Measurements from ENCODE around the gene DAGLA. TPM values are rescaled to one million over a fixed set of nuclear protein-coding genes. Genes with fewer than 3 reads are reported as not detected.
A peak's percentile ranks its signal among the peaks of the same experiment; 100 is the strongest.

Gene DAGLA
- total RNA-seq, 1 donor from 2014 or later, result 1.1 TPM

DNA sequence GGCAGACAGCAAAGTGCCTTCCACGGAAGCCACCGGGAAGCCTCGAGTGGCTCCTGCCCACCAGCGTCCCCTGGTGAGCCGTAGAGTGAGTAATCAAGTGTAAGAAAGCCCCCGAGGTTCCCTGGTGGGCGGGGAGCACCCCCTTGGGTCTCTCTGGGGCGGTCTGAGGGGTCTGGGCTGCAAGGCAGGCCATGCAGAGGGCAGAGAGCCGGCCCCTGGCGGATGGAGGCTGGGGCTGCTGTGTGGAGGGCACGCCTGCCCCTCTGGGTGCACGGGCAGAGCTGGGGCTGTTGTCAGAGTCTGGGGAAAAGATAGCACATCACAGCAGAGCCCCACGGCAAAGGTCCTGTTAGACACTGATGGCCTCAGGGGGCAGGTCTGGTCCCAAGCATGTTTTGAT, 46.6 kb downstream of the DAGLA start:
- no peak overlapping the region for H3K4me3 Mint-ChIP-seq
- H3K27me3 ChIP-seq, result no peaks in the 10 kb centered on the region
- peaks cover 5% of the 10 kb centered on the region for H3K4me1 Mint-ChIP-seq
- no peaks in the 10 kb centered on the region for H4K20me1 ChIP-seq (ENCODE audit: low read depth)
- H3K4me2 ChIP-seq, result no peak overlapping the region
- H2AFZ ChIP-seq (replicated peaks), result no peak overlapping the region
- H3K36me3 Mint-ChIP-seq, result peaks cover 5% of the 10 kb centered on the region
- H3K9me3 ChIP-seq (ENCODE audit: low read depth), result no peaks in the 10 kb centered on the region
- peaks cover 4% of the 10 kb centered on the region for H3K27me3 Mint-ChIP-seq (ENCODE audit: insufficient read depth, low read depth)
- H3F3A ChIP-seq (ENCODE audit: low read depth), result no peaks in the 10 kb centered on the region
- no peaks in the 10 kb centered on the region for H3K79me2 ChIP-seq (ENCODE audit: low read depth)
- no peak for DNase-seq (ENCODE audit: low spot score)
- H3K9ac ChIP-seq, result no peak overlapping the region
- H3K36me3 ChIP-seq, result no peaks in the 10 kb centered on the region
- H3K4me3 ChIP-seq, result no peak overlapping the region
- TF ChIP-seq, protein P1, sequence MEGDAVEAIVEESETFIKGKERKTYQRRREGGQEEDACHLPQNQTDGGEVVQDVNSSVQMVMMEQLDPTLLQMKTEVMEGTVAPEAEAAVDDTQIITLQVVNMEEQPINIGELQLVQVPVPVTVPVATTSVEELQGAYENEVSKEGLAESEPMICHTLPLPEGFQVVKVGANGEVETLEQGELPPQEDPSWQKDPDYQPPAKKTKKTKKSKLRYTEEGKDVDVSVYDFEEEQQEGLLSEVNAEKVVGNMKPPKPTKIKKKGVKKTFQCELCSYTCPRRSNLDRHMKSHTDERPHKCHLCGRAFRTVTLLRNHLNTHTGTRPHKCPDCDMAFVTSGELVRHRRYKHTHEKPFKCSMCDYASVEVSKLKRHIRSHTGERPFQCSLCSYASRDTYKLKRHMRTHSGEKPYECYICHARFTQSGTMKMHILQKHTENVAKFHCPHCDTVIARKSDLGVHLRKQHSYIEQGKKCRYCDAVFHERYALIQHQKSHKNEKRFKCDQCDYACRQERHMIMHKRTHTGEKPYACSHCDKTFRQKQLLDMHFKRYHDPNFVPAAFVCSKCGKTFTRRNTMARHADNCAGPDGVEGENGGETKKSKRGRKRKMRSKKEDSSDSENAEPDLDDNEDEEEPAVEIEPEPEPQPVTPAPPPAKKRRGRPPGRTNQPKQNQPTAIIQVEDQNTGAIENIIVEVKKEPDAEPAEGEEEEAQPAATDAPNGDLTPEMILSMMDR (IDR thresholded peaks at IDR 0.05), result no peak
- TF ChIP-seq EZH2 (IDR thresholded peaks at IDR 0.05) (no peak), EZH2phosphoT487 (IDR thresholded peaks at IDR 0.05) (no peak)
- H3K27ac ChIP-seq, result no peak overlapping the region
- H3K9me3 Mint-ChIP-seq, result no peaks in the 10 kb centered on the region
- H3K27ac Mint-ChIP-seq, result peak overlapping the region; percentile 63
- H3K4me1 ChIP-seq, result no peaks in the 10 kb centered on the region

DNA sequence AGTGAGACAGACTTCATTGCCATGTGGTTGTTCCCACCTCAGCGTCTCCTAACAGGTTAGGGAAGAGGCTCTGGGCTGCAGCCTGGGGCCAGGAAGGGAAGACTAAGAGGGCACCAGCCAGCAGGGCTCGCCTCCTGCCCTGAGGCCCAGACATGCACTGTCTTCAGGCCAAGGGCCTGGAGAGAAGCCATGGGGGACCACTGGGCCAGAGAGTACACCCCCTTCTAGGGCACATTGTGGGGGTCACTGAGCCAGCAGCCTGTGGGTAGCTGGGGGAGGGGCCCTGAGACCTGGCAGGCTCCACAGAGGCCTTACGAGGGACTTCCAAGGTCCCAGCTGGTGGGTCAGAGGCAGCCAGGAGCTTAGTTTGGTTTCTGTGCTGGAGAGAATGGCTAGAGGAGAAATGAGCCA, 47.2 kb downstream of the DAGLA start:
- H4K20me1 ChIP-seq (ENCODE audit: low read depth), result no peaks in the 10 kb centered on the region
- no peak overlapping the region for H3K4me2 ChIP-seq
- H3K27ac ChIP-seq, result no peak overlapping the region
- H3K4me3 ChIP-seq, result no peak overlapping the region
- Mint-ChIP-seq H3K4me1 (peaks cover 5% of the 10 kb centered on the region), H3K9me3 (no peaks in the 10 kb centered on the region), H3K27me3 (ENCODE audit: insufficient read depth, low read depth) (no peaks in the 10 kb centered on the region), H3K4me3 (no peak overlapping the region), H3K27ac (peak overlapping the region; percentile 63), H3K36me3 (peaks cover 5% of the 10 kb centered on the region)
- no peak overlapping the region for H2AFZ ChIP-seq (replicated peaks)
- H3K9ac ChIP-seq, result no peak overlapping the region
- H3K4me1 ChIP-seq, result no peaks in the 10 kb centered on the region
- no peaks in the 10 kb centered on the region for H3K79me2 ChIP-seq (ENCODE audit: low read depth)
- H3K27me3 ChIP-seq, result no peaks in the 10 kb centered on the region
- H3K36me3 ChIP-seq, result no peaks in the 10 kb centered on the region
- no peak for DNase-seq (ENCODE audit: low spot score)
- H3F3A ChIP-seq (ENCODE audit: low read depth), result no peaks in the 10 kb centered on the region
- TF ChIP-seq EZH2 (IDR thresholded peaks at IDR 0.05) (no peak), EZH2phosphoT487 (IDR thresholded peaks at IDR 0.05) (no peak)
- TF ChIP-seq, protein P1 (IDR thresholded peaks at IDR 0.05), result no peak
- H3K9me3 ChIP-seq (ENCODE audit: low read depth), result no peaks in the 10 kb centered on the region

GRCh38 chr11:61728066-61728939, 48.1 kb downstream of the DAGLA start:
- H4K20me1 ChIP-seq (ENCODE audit: low read depth), result peaks cover 5% of the 10 kb centered on the region
- DNase-seq (ENCODE audit: low spot score), result no peak
- no peaks in the 10 kb centered on the region for H3K27me3 ChIP-seq
- no peaks in the 10 kb centered on the region for H3F3A ChIP-seq (ENCODE audit: low read depth)
- no peaks in the 10 kb centered on the region for H3K36me3 ChIP-seq
- no peak overlapping the region for H3K4me2 ChIP-seq
- H3K4me1 ChIP-seq, result no peaks in the 10 kb centered on the region
- H3K27ac ChIP-seq, result no peak overlapping the region
- H3K9me3 ChIP-seq (ENCODE audit: low read depth), result no peaks in the 10 kb centered on the region
- H3K36me3 Mint-ChIP-seq, result peaks cover 5% of the 10 kb centered on the region
- H3K4me1 Mint-ChIP-seq, result peaks cover 6% of the 10 kb centered on the region
- no peaks in the 10 kb centered on the region for H3K9me3 Mint-ChIP-seq
- no peak overlapping the region for H2AFZ ChIP-seq (replicated peaks)
- H3K27me3 Mint-ChIP-seq (ENCODE audit: insufficient read depth, low read depth), result peaks cover under 1% of the 10 kb centered on the region
- no peak overlapping the region for H3K9ac ChIP-seq
- H3K79me2 ChIP-seq (ENCODE audit: low read depth), result no peaks in the 10 kb centered on the region
- H3K4me3 Mint-ChIP-seq, result no peak overlapping the region
- H3K4me3 ChIP-seq, result no peak overlapping the region
- TF ChIP-seq, protein P1 (IDR thresholded peaks at IDR 0.05), result no peak
- TF ChIP-seq EZH2 (IDR thresholded peaks at IDR 0.05) (no peak), EZH2phosphoT487 (IDR thresholded peaks at IDR 0.05) (no peak)
- no peak overlapping the region for H3K27ac Mint-ChIP-seq

Measured in neural progenitor cell (in vitro differentiated cells).